Retinal pigment epithelial cell (primary cell): ENCODE measurements around the gene IDH3G.

Experiments used
- DNase-seq: peaks from one replicate; pipeline ENCODE4 v3.0.0-alpha.2; 2010; ENCODE audit warnings: low read depth
- H3K4me3 ChIP-seq: 2 replicates; pipeline ENCODE4 v1.5.1; 2011; ENCODE audit warnings: mild to moderate bottlenecking, low read length, control low read depth, moderate library complexity
- CTCF ChIP-seq: conservative IDR thresholded peaks from 2 replicates; pipeline ENCODE4 v1.5.1; 2011; ENCODE audit warnings: low read depth, low read length, control low read depth, inconsistent platforms

The IDH3G gene

GRCh38 chrX:153797415-153798015, 3.3 kb upstream of the IDH3G start:
- TF ChIP-seq CTCF = no peak
- DNase-seq = no peak

GRCh38 chrX:153794897-153795816, 982 bp upstream of the IDH3G start:
- peak overlapping the region; percentile 75 for H3K4me3 ChIP-seq
- no peak for TF ChIP-seq CTCF
- DNase-seq = no peak

More at GRCh38 chrX:153797415-153798015, 3.3 kb upstream of the IDH3G start:
- H3K4me3 ChIP-seq = no peak overlapping the region

- TF ChIP-seq CTCF = no peak
- no peak for DNase-seq
- H3K4me3 ChIP-seq = peak overlapping the region; percentile 75
These were observed 884 bp downstream of the IDH3G start for GRCh38 chrX:153793291-153793690.

- no peak for DNase-seq
- TF ChIP-seq CTCF = no peak
- H3K4me3 ChIP-seq = no peak overlapping the region
These were observed 1.8 kb downstream of the IDH3G start for GRCh38 chrX:153792368-153792767.

GRCh38 chrX:153791104-153791852, 2.9 kb downstream of the IDH3G start:
- no peak for TF ChIP-seq CTCF
- no peak for DNase-seq
- H3K4me3 ChIP-seq = no peak overlapping the region

- H3K4me3 ChIP-seq = no peak overlapping the region
- no peak for TF ChIP-seq CTCF
- DNase-seq = no peak
These were observed 4.5 kb downstream of the IDH3G start for GRCh38 chrX:153789654-153790053.
